GM21786 (cell line): ENCODE data around the gene DNAJC8.

Experiments used
- ATAC-seq: cut with Tn5 transposase; IDR thresholded peaks from one replicate; pipeline ENCODE4 v1.9.1; 2021; ENCODE audit not compliant: unreplicated experiment

The DNAJC8 gene

DNA sequence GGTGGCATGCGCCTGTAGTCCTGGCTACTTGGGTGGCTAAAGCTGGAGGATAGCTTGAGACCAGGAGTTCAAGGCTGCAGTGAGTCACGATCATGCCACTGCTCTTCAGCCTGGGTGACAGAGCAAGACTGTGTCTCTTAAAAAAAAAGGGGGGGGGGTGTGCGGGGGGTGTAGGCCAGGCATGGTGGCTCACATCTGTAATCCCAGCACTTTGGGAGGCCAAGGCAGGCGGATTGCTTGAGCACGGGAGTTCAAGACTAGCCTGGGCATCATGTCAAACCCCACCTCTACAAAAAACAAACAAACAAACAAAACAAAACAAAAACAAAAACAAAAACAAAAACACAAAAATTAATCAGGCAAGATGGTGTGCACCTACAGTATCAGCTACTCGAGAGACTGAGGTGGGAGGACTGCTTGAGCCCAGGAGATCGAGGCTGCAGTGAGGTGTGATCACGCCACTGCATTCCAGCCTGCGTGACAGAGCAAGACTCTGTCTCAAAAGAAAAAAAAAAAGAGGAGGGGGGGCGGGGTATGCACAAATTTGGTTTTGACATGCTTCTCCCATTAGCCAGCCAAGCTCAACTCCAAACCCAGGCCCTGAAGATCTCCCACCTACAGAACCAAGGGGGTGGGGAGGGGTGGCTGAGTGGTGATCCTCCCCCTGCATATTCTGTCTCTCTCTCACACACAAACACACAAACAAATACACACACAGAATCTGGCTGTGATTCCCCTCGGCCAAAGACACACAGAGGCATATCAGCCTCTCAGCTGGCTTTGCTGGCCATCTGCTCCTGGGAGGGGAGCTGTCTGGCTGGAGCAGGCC lies 59.5 kb downstream of the DNAJC8 start:
- ATAC-seq, result no peak

- ATAC-seq, result peak; percentile 61
Observed at GRCh38 chr1:28172713-28173150, 60.1 kb downstream of the DNAJC8 start.

DNA sequence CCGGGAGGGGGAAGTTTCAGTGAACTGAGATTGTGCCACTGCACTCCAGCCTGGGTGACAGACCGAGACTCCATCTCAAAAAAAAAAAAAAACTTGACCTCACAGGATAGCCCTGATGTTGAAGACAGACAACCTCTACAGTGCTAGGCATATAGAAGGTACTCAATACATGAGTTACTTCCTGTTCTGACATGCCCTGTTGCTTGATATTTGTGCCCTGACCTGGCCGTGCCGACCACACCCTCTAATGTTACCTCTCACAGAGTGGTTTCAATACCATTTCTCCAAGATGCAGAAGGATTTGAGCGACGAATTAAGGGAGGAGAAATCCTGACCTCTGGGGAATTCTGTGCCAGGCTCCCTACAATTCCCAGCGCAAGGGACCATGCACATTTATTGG lies 61.6 kb downstream of the DNAJC8 start:
- no peak for ATAC-seq

DNA sequence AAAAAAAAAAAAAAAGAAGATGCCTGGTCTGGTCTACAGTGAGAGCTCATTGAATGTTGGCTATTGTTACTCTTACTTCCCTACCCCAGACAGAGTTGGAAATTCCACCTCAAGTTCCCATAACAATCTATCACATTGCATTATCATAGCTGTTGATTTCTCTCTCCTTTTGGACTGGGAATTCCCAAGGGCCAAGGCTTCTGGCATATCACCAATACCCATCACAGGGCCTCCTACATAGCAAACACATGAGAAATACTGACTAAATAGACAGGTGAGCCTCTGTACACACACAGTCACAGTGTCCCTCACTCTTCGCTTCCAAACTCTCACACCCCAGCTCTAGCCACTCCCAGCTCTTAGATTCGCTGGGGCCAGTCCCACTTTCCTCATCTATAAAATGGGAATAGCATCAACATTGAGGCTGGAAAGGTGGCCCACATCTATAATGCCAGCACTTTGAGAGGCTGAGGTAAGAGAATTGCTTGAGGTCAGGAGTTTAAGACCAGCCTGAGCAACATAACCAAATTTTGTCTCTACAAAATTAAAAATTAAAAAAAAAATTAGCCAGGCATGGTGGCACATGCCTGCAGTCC lies 62.7 kb downstream of the DNAJC8 start:
- no peak for ATAC-seq

- no peak for ATAC-seq
Observed at GRCh38 chr1:28163496-28164161, 69.2 kb downstream of the DNAJC8 start.

- no peak for ATAC-seq
Observed at GRCh38 chr1:28162151-28162550, 70.7 kb downstream of the DNAJC8 start.

DNA sequence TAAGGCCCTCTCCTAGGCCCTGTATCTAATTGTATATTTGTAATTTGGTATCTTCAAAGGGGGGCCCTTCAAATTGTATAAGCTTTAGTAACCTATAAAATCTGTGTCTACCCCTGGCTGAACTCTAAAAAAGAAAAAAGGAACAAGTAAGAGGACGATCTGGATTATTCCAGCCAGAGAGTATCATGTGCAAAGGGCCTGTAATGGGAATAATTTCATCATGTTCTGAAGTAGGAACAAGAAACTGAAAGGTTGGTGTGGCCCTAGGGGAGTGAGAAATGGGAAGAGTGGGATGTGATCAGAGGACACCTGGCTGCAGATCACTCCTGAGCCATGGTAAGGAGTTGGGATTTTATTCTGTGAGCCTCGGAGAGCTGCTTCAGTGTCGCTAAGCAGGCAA lies 71.1 kb downstream of the DNAJC8 start:
- ATAC-seq, result no peak

- ATAC-seq, result no peak
Observed at GRCh38 chr1:28160782-28161266, 72.0 kb downstream of the DNAJC8 start.

- no peak for ATAC-seq
Observed at GRCh38 chr1:28159680-28160079, 73.1 kb downstream of the DNAJC8 start.

DNA sequence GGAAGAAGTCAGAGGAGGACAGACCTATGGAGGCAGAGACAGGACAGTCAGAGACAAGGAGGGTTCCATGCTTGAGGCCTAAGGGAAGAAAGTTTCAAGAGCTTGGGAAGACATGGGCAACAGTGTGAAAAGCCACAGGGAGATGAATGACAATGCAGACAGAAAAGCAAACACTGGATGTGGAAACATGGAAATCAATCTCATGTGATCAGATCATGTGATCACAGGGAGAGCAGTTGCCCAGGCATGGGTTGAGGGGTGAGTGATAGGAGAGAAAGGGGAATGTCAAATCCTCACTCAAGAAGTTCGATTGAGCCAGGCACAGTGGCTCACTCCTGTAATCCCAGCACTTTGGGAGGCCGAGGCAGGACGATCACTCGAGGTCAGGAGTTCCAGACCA lies 73.6 kb downstream of the DNAJC8 start:
- no peak for ATAC-seq

DNA sequence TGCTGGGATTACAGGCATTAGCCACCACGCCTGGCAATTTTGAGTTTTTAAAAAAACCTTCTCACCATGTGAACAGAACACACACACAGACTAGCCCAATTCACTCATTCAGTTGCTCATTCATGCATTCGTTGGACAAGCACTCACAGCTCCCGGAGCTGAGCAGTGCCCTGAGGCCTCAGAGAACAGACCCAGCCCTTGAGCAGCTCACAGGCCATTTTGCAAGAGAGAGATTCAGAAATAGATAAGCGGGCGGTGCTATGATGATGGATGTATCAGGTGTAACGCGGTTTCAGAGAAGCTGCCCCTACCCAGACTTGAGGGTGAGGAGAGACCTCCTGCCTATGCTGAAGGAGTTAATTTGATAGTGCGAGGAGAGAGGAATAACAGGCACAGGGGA lies 74.9 kb downstream of the DNAJC8 start:
- no peak for ATAC-seq

DNA sequence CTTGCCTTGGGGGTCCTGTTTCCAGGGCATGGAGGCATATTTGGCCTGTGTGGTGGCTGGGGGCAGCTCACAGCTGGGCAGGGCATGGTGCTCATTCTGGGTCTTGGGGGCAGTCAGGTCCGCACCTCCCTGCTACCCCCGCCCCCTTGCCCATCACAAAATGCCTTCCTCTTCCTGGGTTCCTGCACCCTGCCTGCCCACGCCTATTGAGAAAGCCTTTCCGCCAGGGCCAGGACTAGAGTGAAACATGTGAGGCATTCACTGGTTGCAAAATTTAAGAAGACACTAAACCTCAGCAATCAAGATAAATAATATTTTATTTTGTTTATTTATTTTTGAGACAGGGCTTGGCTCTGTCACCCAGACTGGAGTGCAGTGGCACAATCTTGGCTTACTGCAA lies 76.0 kb downstream of the DNAJC8 start:
- no peak for ATAC-seq

DNA sequence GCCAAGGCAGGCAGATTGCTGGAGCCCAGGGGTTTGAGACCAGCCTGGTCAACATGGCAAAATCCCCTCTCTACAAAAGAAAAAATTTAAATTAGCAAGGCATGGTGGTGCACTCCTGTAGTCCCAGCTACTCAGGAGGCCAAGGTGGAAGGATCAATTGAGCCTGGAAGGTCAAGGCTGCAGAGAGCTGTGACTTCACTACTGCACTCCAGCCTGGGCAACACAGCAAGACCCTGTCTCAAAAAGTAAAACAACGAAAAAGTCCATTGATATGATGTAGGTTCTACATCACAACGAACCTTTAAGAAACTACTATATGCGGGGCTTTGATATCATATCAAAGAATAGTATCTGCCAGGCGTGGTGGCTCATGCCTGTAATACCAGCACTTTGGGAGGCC lies 77.2 kb downstream of the DNAJC8 start:
- no peak for ATAC-seq

GRCh38 chr1:28154078-28154594 lies 78.7 kb downstream of the DNAJC8 start:
- no peak for ATAC-seq
